NCI-H1048 (cell line): ENCODE results near the gene CEP70.
"Not testable (repeated sequence)": the region's sequence is repeated elsewhere in the genome, so short reads cannot be mapped to it uniquely, and the experiment has no call there.

Source experiments
- DNase-seq: peaks from one replicate; lab custom pipeline; 2025; lab: John Stamatoyannopoulos, UW

The CEP70 gene

DNA sequence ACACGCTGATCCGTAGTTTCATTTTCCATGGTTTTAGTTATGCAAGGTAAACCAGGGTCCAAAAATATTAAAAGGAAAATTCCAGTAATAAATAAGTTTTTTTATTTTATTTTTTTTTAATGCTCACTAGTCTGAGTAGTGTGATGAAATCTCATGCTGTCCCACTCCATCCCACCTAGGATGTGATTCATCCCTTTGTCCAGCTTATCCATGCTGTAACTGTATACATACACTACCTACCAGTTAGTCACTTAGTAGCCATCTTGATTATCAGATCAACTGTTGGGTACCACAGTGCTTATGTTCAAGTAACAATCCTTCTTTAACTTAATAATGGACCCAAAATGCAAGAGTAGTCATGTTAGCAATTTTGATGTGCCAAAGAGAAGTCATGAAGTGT is 84.5 kb downstream of the CEP70 start:
- DNase-seq = no peak

DNA sequence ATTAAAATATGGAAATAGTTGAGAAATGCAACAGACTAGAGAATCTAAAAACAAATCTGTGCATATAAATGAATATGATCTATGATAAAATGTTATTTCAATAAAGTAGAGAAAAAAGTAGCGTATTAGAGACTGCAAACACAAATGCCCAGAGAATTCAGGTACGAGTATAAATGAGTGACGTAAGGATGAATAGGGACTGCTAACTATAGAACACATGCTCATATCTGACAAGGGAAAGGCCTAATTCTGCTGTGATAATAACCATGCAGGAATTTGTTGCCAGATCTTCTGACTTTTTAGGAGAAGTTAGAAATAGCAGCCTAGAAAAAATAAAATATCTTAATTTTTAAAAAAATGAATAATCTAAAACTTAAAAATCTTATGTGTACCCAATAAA is 86.5 kb downstream of the CEP70 start:
- DNase-seq = no peak

- DNase-seq = no peak
These were observed 95.1 kb downstream of the CEP70 start for GRCh38 chr3:138498991-138499390.

DNA sequence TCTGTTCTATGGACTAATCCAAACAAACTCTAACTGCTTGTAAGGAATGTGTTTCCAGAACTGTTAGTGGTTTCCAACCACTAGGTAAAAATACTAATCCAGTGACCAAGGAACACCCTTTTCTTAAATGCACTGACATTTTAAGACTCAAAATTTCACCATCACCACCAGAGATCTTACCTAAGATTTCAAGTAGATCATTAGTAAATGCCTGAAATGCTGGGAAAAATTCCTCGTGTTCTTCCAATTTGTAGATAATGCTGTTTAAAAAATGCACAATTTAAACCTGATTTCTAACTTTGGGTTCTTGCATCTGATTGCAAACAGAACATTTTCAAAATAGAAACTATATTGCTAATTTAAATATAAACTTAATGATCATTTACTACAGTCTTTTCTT is 96.2 kb downstream of the CEP70 start:
- DNase-seq = no peak

DNA sequence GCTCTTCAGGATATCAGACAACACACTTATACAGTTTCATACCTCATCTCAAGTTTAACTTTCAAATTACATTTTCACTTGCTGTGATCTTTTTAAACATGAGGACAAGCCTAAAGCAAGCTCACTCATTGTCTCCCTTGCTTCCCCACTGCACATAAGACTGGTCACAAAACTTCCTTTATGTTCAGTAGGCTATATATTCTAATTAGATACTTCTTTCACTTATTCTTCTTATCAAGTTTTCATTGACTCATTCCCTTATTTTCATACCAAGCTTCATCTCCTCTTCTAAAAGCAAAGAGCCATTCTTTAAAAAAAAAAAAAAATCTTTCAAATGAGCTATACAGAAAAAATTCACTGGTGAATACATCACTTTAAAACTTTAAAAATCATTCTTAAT is 97.0 kb downstream of the CEP70 start:
- DNase-seq = no peak

- DNase-seq = no peak
These were observed 97.6 kb downstream of the CEP70 start for GRCh38 chr3:138496436-138496835.

GRCh38 chr3:138495638-138496037 is 98.4 kb downstream of the CEP70 start:
- DNase-seq = not testable (repeated sequence)

DNA sequence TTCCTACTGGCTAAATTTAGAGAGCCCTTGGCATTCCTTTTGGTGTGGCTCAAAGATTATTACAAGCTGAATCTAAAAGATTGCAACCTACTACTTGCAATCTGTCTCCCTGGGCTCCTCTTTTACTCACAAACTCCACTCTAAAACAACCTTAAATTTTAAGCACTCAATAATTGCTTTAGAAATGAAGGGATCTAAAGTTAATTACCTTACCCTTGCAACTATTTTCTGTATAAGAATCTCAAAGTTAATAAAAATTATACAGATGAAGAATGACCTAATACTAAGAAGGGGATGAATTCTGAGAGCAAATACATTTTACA is 99.5 kb downstream of the CEP70 start:
- no peak for DNase-seq

- DNase-seq = no peak
These were observed 100.1 kb downstream of the CEP70 start for GRCh38 chr3:138493804-138494606.

DNA sequence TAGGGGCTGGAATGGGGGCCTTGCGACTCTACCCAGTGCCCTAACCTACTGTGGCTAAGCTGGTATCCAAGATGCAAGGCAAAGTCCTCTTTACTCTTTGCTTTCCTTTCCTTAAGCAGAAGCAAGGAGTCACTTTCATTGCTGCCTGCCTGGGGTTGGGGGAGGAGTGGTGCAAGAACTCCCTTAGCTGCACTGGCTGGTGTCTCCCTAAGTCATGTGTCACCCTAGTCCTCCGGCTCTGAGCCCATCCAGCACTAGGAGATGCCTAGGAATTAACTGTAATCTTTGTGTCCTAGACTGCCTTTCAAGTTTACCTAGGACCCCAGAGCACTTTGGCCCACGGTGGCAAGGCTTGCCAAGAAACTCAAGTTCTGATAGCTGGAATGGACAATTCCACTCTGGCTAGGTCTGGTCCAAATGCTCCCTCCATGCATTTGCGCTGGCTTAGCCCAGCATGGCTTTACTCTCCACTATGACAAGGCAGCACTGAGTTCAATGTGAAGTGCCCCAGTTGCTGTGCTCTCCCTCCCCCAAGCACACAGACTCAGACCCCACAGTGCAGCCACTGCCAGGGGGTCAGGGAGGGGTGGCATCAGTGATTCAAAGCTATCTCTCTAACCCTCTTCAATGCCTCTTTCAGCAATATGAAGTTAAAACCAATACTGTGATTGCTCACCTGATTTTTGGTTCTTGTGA is 100.9 kb downstream of the CEP70 start:
- DNase-seq = no peak

DNA sequence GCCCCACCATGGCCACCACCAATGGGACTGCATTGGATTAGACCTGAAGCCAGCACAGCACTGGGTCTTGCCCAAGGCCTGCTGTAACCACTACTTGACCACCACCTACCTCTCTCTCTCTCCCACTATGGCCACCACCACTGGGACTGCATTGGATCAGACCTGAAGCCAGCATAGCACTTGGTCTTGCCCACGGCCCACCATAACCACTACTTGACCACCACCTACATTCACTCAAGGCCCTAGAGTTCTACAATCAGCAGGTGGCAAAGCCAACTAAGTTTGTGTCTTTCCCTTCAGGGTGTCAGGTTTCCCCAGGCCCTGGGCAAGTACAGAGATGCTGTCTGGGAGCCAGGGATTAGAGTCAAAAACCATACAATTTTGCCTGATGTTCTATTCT is 102.1 kb downstream of the CEP70 start:
- DNase-seq = no peak

- not testable (repeated sequence) for DNase-seq
These were observed 107.5 kb downstream of the CEP70 start for GRCh38 chr3:138486580-138486979.

DNA sequence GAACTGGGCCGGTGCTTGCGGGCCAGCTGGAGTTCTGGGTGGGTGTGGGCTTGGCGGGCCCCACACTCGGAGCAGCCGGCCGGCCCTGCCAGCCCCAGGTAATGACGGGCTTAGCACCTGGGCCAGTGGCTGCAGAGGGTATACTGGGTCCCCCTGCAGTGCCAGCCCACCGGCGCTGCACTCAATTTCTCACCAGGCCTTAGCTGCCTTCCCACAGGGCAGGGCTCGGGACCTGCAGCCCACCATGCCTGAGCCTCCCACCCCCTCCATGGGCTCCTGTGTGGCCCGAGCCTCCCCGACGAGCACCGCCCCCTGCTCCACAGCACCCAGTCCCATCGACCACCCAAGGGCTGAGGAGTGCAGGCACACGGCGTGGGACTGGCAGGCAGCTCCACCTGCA is 109.4 kb downstream of the CEP70 start:
- DNase-seq = not testable (repeated sequence)

DNA sequence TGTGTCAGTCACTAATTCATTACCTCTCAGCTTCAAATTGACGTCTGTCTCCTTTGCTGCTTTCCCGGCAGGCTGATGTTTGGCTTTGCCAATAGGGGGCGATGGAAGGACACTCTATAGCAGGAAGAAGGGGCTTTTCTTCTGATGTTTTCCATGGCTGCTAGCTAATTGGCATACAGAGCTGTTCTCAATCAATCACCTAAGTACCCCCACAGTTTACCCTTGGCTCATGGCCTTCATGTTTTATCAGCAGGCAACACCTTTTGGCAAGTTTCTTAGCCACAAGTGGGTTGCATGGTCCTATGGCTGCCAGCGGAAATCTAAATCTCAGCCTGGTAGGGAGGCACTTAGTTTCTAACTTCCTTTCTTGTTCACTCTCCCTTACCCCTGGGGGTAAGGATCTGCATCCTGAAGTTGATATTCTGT is 114.6 kb downstream of the CEP70 start:
- peak; percentile 3 for DNase-seq

GRCh38 chr3:138477801-138478200 is 116.3 kb downstream of the CEP70 start:
- no peak for DNase-seq

DNA sequence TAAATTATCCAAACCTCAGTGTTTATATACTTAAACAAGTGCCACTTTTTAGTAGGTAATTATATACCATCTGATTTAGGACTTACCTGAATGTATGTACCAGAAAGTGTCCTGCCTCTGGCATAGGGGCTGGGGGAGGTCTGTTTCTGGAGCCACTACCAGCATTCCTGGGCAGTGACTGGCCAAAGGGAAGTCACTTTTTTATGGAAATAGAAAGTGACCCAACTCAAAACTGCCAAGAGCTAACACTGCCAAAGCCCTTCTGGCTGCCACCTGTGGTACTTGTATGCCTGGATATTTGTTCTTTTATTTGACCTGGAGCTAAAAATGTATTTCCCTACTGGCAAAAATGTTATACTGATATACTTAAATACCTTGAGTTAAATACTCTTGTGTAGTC is 116.9 kb downstream of the CEP70 start:
- no peak for DNase-seq

DNA sequence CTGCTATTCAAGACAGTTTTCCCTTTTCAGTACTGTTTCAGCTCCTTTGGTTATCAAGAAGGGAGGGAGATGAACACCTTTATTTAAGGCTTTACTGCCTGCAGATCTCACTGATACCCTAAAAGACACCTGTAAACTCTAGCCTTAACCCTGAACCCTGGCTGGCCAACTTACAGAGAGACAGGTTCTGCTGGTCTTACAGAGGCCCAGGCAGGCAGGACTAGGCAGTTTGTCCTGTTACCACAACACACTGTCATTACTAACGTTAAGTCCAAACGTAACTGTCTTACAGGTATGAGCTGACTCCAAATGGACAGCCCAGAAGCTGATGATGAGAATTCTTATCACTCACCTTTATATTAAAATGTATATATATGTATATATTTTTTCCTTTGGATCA is 117.5 kb downstream of the CEP70 start:
- DNase-seq = no peak

DNA sequence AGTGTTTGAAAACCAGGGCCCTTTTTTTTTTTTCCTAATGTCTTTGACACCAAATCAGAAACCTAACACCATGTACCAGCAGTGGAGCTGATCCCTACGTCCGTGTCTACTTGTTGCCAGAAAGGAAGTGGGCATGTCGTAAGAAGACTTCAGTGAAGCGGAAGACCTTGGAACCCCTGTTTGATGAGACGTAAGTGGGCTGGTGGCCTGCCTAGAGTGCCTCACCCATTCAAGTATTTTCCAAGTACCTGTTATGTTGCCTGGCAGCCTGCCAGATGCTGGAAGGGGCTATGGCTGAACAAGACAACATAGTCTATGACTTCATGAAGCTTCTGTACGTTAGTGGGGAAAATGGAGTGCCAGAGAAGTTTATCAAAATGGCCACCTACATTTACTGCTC is 119.9 kb downstream of the CEP70 start:
- no peak for DNase-seq

GRCh38 chr3:138473391-138473790 is 120.7 kb downstream of the CEP70 start:
- DNase-seq = no peak

DNA sequence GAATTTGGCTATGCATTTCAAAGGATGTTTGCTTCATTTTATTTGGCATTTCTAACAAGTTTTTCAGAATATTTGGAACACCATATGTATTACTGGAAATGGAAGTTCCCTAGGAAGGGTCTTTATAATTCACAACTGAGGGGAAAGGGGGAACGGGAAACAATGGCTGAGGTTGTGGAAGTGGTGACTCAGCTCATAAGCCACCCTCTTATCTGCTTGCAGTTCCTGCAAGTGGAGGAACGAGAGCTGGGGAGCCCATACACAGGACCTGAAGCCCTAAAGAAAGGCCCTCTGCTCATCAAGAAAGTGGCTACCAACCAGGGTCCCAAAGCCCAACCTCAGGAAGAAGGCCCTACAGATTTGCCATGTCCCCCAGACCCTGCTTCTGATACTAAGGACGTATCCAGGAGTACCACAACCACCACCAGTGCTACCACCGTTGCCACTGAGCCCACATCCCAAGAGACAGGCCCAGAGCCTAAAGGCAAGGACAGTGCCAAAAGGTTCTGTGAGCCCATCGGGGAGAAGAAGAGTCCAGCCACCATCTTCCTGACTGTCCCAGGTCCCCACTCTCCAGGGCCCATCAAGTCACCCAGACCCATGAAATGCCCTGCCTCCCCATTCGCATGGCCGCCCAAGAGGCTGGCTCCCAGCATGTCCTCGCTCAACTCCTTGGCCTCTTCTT is 121.8 kb downstream of the CEP70 start:
- no peak for DNase-seq

DNA sequence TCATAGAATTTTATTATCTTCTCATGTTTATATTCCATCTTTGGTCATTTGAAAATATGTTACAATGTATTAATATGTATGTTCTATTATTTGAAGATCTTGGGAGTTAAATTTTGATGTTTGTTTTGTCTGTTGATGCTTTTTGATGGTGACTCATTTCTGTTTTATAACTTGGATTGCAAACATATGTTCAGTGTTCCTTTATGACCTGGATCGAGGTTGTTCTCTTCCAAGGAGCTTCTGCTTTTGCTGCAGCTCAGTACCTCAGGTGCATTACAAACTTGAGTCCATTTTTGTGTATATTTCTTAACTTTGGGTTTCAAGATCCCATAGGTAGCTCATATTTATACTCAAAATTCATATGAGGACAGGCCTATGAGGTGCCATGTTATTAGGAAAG is 122.6 kb downstream of the CEP70 start:
- DNase-seq = no peak

GRCh38 chr3:138470687-138471086 is 123.4 kb downstream of the CEP70 start:
- DNase-seq = no peak

GRCh38 chr3:138469874-138470273 is 124.2 kb downstream of the CEP70 start:
- no peak for DNase-seq
